GM19023 (cell line): ENCODE measurements around the gene SSR1.

Source experiments
- ATAC-seq: cut with Tn5 transposase; IDR thresholded peaks from one replicate; pipeline ENCODE4 v1.9.1; 2021; ENCODE audit warnings: mild to moderate bottlenecking, moderate library complexity; ENCODE audit not compliant: unreplicated experiment

Gene SSR1

GRCh38 chr6:7260291-7261031, 52.5 kb downstream of the SSR1 start:
- ATAC-seq, result no peak

- no peak for ATAC-seq
Measured at GRCh38 chr6:7258231-7258763, 54.7 kb downstream of the SSR1 start.

- ATAC-seq, result no peak
Measured at GRCh38 chr6:7257521-7258230, 55.3 kb downstream of the SSR1 start.

GRCh38 chr6:7256785-7257184, 56.2 kb downstream of the SSR1 start:
- no peak for ATAC-seq

- ATAC-seq, result no peak
Measured at GRCh38 chr6:7255918-7256317, 57.1 kb downstream of the SSR1 start.

- no peak for ATAC-seq
Measured at GRCh38 chr6:7254980-7255835, 57.8 kb downstream of the SSR1 start.

- ATAC-seq, result no peak
Measured at GRCh38 chr6:7252390-7252789, 60.6 kb downstream of the SSR1 start.

GRCh38 chr6:7251646-7252260, 61.2 kb downstream of the SSR1 start:
- ATAC-seq, result no peak

- ATAC-seq, result no peak
Measured at GRCh38 chr6:7250812-7251211, 62.2 kb downstream of the SSR1 start.

GRCh38 chr6:7249946-7250643, 62.9 kb downstream of the SSR1 start:
- ATAC-seq, result no peak

GRCh38 chr6:7249391-7249790, 63.6 kb downstream of the SSR1 start:
- ATAC-seq, result no peak

- ATAC-seq, result no peak
Measured at GRCh38 chr6:7247828-7248227, 65.2 kb downstream of the SSR1 start.

- no peak for ATAC-seq
Measured at GRCh38 chr6:7247179-7247456, 65.9 kb downstream of the SSR1 start.

GRCh38 chr6:7246401-7247178, 66.4 kb downstream of the SSR1 start:
- ATAC-seq, result no peak

- no peak for ATAC-seq
Measured at GRCh38 chr6:7245668-7246393, 67.2 kb downstream of the SSR1 start.

GRCh38 chr6:7243179-7243981, 69.6 kb downstream of the SSR1 start:
- no peak for ATAC-seq

- ATAC-seq, result no peak
Measured at GRCh38 chr6:7242835-7243178, 70.2 kb downstream of the SSR1 start.
